ENCODE measurements around the gene TRIM59.

- TF ChIP-seq CTCF (IDR thresholded peaks at IDR 0.05): no peak
- no peak for TF ChIP-seq POLR2A (IDR thresholded peaks at IDR 0.05)
These were observed 29.8 kb upstream of the TRIM59 start for GRCh38 chr3:160479376-160479775.

Data from body of pancreas (tissue), 4 donors.